ENCODE results near the gene SCFD2. TPM values are rescaled to one million over a fixed set of nuclear protein-coding genes. Genes with fewer than 3 reads are reported as not detected.
"Not testable (repeated sequence)": the region's sequence is repeated elsewhere in the genome, so short reads cannot be mapped to it uniquely, and the experiment has no call there.

The SCFD2 gene
- total RNA-seq, 4 donors from 2014 or later = 14.3 to 37.8 (median 27.7) TPM

DNA sequence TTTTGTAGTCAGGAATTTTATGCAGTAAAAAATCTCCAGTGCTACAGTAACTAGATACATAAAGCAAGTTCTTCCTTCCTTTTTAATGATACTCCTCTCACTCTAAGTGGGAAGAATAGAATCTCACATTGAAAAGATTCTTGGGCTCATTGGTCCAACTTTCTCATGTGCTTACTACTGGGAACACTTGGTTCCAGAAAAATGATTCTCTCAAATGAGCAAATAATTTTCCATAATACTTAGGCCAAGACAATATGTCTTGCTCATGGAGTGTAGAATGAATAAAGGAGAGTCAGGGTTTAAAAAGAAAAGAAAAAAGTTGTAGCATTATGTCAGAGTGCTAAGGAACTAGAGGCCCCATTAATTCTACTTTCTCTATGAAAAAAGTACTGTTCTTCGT lies 306.0 kb downstream of the SCFD2 start:
- Histone ChIP-seq H3K4me1 (no peaks in the 10 kb centered on the region), H3K9me3 (no peaks in the 10 kb centered on the region), H3K27ac (no peak overlapping the region), H3K4me3 (no peak overlapping the region), H3K27me3 (no peaks in the 10 kb centered on the region), H3K36me3 (no peaks in the 10 kb centered on the region)
- no peak for DNase-seq
- TF ChIP-seq, protein P1, sequence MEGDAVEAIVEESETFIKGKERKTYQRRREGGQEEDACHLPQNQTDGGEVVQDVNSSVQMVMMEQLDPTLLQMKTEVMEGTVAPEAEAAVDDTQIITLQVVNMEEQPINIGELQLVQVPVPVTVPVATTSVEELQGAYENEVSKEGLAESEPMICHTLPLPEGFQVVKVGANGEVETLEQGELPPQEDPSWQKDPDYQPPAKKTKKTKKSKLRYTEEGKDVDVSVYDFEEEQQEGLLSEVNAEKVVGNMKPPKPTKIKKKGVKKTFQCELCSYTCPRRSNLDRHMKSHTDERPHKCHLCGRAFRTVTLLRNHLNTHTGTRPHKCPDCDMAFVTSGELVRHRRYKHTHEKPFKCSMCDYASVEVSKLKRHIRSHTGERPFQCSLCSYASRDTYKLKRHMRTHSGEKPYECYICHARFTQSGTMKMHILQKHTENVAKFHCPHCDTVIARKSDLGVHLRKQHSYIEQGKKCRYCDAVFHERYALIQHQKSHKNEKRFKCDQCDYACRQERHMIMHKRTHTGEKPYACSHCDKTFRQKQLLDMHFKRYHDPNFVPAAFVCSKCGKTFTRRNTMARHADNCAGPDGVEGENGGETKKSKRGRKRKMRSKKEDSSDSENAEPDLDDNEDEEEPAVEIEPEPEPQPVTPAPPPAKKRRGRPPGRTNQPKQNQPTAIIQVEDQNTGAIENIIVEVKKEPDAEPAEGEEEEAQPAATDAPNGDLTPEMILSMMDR (IDR thresholded peaks at IDR 0.05) = no peak
- TF ChIP-seq POLR2A (IDR thresholded peaks at IDR 0.05) = no peak
- intact Hi-C loops (cut with DNase I) = no loop called here
- 95% methylated on average over 1 of the region's 1 CpG for WGBS, 2 donors

GRCh38 chr4:53059256-53059655 lies 306.6 kb downstream of the SCFD2 start:
- Histone ChIP-seq H3K36me3 (no peaks in the 10 kb centered on the region), H3K4me1 (no peaks in the 10 kb centered on the region), H3K27me3 (no peaks in the 10 kb centered on the region), H3K27ac (no peak overlapping the region), H3K4me3 (no peak overlapping the region), H3K9me3 (no peaks in the 10 kb centered on the region)
- WGBS, 2 donors = 88% methylated on average over 4 of the region's 4 CpGs
- TF ChIP-seq, protein P1 (IDR thresholded peaks at IDR 0.05) = no peak
- TF ChIP-seq POLR2A (IDR thresholded peaks at IDR 0.05) = no peak
- no peak for DNase-seq
- intact Hi-C loops (cut with DNase I) = no loop called here

DNA sequence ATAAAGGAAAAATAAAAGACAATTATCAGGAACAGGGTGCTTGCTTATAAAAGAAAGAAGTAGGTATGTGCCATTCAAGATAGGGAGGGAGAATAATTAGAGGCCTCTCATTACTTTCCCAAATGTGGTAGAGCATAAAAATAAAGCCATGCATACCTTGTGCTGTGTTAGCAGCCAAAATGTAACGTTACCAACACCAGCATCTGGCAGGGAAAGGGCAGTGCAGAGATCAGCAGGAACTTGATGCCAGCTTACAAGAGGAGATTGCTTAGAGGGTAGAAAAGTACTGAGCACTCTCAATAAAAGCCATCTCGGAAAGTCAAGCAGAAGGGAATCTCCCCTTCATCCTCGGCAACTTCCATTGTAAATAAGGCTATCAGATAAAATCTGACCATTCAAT lies 308.2 kb downstream of the SCFD2 start:
- TF ChIP-seq, protein P1 (IDR thresholded peaks at IDR 0.05) = no peak
- no peak for TF ChIP-seq POLR2A (IDR thresholded peaks at IDR 0.05)
- Histone ChIP-seq H3K9me3 (no peaks in the 10 kb centered on the region), H3K27me3 (no peaks in the 10 kb centered on the region), H3K4me1 (no peaks in the 10 kb centered on the region), H3K4me3 (no peak overlapping the region), H3K36me3 (no peaks in the 10 kb centered on the region), H3K27ac (no peak overlapping the region)
- intact Hi-C loops (cut with DNase I) = no loop called here
- WGBS, 2 donors = 80 to 82% methylated on average over 3 of the region's 3 CpGs
- no peak for DNase-seq

- intact Hi-C loops (cut with DNase I); H3K4me3 ChIP-seq; H3K4me1 ChIP-seq; DNase-seq; H3K36me3 ChIP-seq; H3K27ac ChIP-seq; H3K9me3 ChIP-seq; H3K27me3 ChIP-seq: not testable (repeated sequence)
- WGBS, 2 donors = 89 to 95% methylated on average over 2 of the region's 2 CpGs
Measured at GRCh38 chr4:53057108-53057507, 308.8 kb downstream of the SCFD2 start.

- intact Hi-C loops (cut with DNase I) = no loop called here
- no peaks in the 10 kb centered on the region for H3K36me3 ChIP-seq
- TF ChIP-seq POLR2A (IDR thresholded peaks at IDR 0.05) = no peak
- TF ChIP-seq, protein P1 (IDR thresholded peaks at IDR 0.05) = no peak
- H3K9me3 ChIP-seq = no peaks in the 10 kb centered on the region
- no peaks in the 10 kb centered on the region for H3K4me1 ChIP-seq
- no peak for DNase-seq
- WGBS, 2 donors = 76 to 95% methylated on average over 4 to 5 of the region's 5 CpGs
- H3K27ac ChIP-seq = no peak overlapping the region
- H3K27me3 ChIP-seq = no peaks in the 10 kb centered on the region
- no peak overlapping the region for H3K4me3 ChIP-seq
Measured at GRCh38 chr4:53055716-53056403, 310.0 kb downstream of the SCFD2 start.

GRCh38 chr4:53055274-53055673 lies 310.6 kb downstream of the SCFD2 start:
- H3K9me3 ChIP-seq = no peaks in the 10 kb centered on the region
- no peak for TF ChIP-seq POLR2A (IDR thresholded peaks at IDR 0.05)
- TF ChIP-seq, protein P1 (IDR thresholded peaks at IDR 0.05) = no peak
- no peak for DNase-seq
- WGBS, 2 donors = 58 to 64% methylated on average over 2 of the region's 2 CpGs
- H3K27me3 ChIP-seq = no peaks in the 10 kb centered on the region
- H3K4me3 ChIP-seq = no peak overlapping the region
- H3K27ac ChIP-seq = no peak overlapping the region
- H3K36me3 ChIP-seq = no peaks in the 10 kb centered on the region
- H3K4me1 ChIP-seq = no peaks in the 10 kb centered on the region
- intact Hi-C loops (cut with DNase I) = no loop called here
